GM12878 (cell line): ENCODE measurements around the gene SSBP4.

Experiments
- EZH2 ChIP-seq: IDR thresholded peaks from 2 replicates; pipeline ENCODE4 v1.6.1; 2012; ENCODE audit warnings: low read depth, mild to moderate bottlenecking, control low read depth, inconsistent platforms, low read length, borderline replicate concordance; ENCODE audit not compliant: control insufficient read depth
- MXI1 ChIP-seq: fragments of 150-350 bp; IDR thresholded peaks from 2 replicates; pipeline ENCODE4 v1.6.1; 2011; ENCODE audit warnings: low read depth, mild to moderate bottlenecking, inconsistent platforms, low read length, improper control_type of control experiment
- RELA ChIP-seq: fragments of 450-650 bp; IDR thresholded peaks from 2 replicates; pipeline ENCODE4 v1.8.0; 2014; ENCODE audit warnings: borderline replicate concordance; ENCODE audit not compliant: partially characterized antibody
- REST ChIP-seq: IDR thresholded peaks from 2 replicates; pipeline ENCODE4 v1.6.1; 2012; ENCODE audit warnings: mild to moderate bottlenecking, low read depth, low read length
- TF ChIP-seq, protein P1 (sequence below): fragments of 150-350 bp; IDR thresholded peaks from 2 replicates; pipeline ENCODE4 v1.6.1; 2016; ENCODE audit warnings: low read depth, low read length

- TF ChIP-seq EZH2 (no peak), MXI1 (no peak), REST (no peak), RELA (no peak)
- TF ChIP-seq, protein P1, sequence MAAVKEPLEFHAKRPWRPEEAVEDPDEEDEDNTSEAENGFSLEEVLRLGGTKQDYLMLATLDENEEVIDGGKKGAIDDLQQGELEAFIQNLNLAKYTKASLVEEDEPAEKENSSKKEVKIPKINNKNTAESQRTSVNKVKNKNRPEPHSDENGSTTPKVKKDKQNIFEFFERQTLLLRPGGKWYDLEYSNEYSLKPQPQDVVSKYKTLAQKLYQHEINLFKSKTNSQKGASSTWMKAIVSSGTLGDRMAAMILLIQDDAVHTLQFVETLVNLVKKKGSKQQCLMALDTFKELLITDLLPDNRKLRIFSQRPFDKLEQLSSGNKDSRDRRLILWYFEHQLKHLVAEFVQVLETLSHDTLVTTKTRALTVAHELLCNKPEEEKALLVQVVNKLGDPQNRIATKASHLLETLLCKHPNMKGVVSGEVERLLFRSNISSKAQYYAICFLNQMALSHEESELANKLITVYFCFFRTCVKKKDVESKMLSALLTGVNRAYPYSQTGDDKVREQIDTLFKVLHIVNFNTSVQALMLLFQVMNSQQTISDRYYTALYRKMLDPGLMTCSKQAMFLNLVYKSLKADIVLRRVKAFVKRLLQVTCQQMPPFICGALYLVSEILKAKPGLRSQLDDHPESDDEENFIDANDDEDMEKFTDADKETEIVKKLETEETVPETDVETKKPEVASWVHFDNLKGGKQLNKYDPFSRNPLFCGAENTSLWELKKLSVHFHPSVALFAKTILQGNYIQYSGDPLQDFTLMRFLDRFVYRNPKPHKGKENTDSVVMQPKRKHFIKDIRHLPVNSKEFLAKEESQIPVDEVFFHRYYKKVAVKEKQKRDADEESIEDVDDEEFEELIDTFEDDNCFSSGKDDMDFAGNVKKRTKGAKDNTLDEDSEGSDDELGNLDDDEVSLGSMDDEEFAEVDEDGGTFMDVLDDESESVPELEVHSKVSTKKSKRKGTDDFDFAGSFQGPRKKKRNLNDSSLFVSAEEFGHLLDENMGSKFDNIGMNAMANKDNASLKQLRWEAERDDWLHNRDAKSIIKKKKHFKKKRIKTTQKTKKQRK: no peak
Observed at GRCh38 chr19:18393836-18394235, 25.4 kb upstream of the SSBP4 start.
